Mesodermal cell (in vitro differentiated cells): ENCODE results near the gene PLEKHM3.

Experiments used
- H3K27ac ChIP-seq: 2 replicates; pipeline ENCODE4 v1.7.0; 2013; ENCODE audit warnings: mild to moderate bottlenecking, low read depth, low read length, moderate library complexity; ENCODE audit not compliant: severe bottlenecking
- H3K36me3 ChIP-seq: 2 replicates; pipeline ENCODE4 v1.7.1; 2013; ENCODE audit warnings: mild to moderate bottlenecking, low read length, moderate library complexity; ENCODE audit not compliant: control insufficient read depth, insufficient read depth
- H3K4me1 ChIP-seq: one replicate; pipeline ENCODE4 v1.7.1; 2013; ENCODE audit warnings: mild to moderate bottlenecking, low read length; ENCODE audit not compliant: insufficient read depth, control insufficient read depth, poor library complexity, severe bottlenecking
- H3K4me3 ChIP-seq: 2 replicates; pipeline ENCODE4 v1.7.0; 2013; ENCODE audit warnings: low read length, control low read depth, mild to moderate bottlenecking; ENCODE audit not compliant: insufficient read depth, poor library complexity, severe bottlenecking; ENCODE audit errors: extremely low read depth
- H3K9me3 ChIP-seq: 2 replicates; pipeline ENCODE4 v1.7.1; 2013; ENCODE audit warnings: mild to moderate bottlenecking, low read length, moderate library complexity; ENCODE audit not compliant: control insufficient read depth
- WGBS, 2 experiments: methylation state at CpG; one replicate each; pipeline ENCODE4 v1.1.5; 2013; ENCODE audit warnings: missing lambda C conversion rate in 2 of 2; ENCODE audit not compliant: insufficient coverage in 2 of 2; 5-methylcytosine and 5-hydroxymethylcytosine counted together

PLEKHM3 gene

GRCh38 chr2:207988975-207989374 lies 36.4 kb downstream of the PLEKHM3 start:
- WGBS, 2 experiments = 84 to 90% methylated on average over 2 of the region's 3 CpGs
- Histone ChIP-seq H3K36me3 (no peaks in the 10 kb centered on the region), H3K9me3 (no peaks in the 10 kb centered on the region), H3K4me1 (no peaks in the 10 kb centered on the region), H3K27ac (no peak overlapping the region), H3K4me3 (no peak overlapping the region)

DNA sequence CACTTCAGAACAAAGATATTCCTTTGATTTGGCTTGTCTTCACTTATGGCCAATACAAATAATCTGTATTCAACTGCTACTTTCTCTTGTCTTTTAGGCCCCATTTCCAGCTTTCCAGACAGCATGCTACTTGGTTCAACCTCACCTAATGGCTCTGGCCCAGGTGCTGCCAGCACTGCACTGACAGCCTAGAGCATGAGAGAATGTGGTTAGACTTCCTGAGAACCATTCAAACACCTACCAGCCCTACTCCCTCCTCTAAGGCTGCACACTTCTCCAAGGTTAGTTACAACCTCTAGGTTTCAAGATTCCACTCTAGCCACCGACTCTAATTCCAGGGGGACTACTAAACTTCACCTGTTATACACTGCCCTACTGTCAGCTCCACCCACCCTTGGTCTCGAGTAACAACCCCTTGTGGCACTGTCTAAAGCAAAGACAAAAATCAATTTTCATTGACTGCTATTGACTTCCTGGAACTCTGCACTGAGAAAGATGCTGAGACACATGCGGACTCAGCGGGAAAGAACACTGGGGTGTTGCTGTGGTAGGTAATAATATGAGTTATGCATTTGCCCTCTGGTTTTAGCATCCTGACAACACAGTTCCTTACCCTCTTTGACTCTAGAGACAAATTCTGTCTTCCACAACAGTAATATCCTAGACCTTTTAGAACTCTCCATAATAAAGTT lies 38.2 kb downstream of the PLEKHM3 start:
- Histone ChIP-seq H3K36me3 (no peaks in the 10 kb centered on the region), H3K4me1 (no peaks in the 10 kb centered on the region), H3K9me3 (no peaks in the 10 kb centered on the region), H3K4me3 (no peak overlapping the region), H3K27ac (no peak overlapping the region)
- WGBS, 2 experiments = 95 to 100% methylated on average over 2 to 4 of the region's 4 CpGs

- WGBS, 2 experiments = 82 to 100% methylated on average over 1 of the region's 3 CpGs
- H3K9me3 ChIP-seq = no peaks in the 10 kb centered on the region
Observed at GRCh38 chr2:207984765-207985480, 40.4 kb downstream of the PLEKHM3 start.

DNA sequence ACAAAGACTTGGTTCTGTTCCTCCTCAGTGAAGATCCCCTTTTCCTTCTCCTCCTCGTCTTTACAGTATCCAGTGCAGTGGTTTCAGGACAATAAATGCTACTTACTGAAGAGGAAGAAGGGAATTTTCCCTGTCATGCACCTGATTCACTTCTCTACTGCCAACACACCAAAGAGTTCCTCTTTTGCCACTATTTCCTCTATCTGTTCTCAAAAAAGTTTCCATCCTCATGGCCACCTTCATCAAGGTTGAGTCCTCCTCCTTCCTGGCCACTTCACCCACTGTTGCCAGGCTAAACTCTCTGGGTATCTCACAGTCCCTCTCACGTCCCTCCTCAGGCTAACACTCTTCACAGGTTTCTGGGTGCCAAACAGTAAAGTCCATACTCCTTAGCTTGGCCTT lies 41.7 kb downstream of the PLEKHM3 start:
- no peaks in the 10 kb centered on the region for H3K36me3 ChIP-seq
- no peak overlapping the region for H3K27ac ChIP-seq
- no peak overlapping the region for H3K4me3 ChIP-seq
- no peaks in the 10 kb centered on the region for H3K9me3 ChIP-seq
- no peaks in the 10 kb centered on the region for H3K4me1 ChIP-seq
- 90 to 100% methylated on average over 1 of the region's 2 CpGs for WGBS, 2 experiments

More at GRCh38 chr2:207984765-207985480, 40.4 kb downstream of the PLEKHM3 start:
- Histone ChIP-seq H3K27ac (no peak overlapping the region), H3K4me3 (no peak overlapping the region), H3K4me1 (no peaks in the 10 kb centered on the region), H3K36me3 (no peaks in the 10 kb centered on the region)

DNA sequence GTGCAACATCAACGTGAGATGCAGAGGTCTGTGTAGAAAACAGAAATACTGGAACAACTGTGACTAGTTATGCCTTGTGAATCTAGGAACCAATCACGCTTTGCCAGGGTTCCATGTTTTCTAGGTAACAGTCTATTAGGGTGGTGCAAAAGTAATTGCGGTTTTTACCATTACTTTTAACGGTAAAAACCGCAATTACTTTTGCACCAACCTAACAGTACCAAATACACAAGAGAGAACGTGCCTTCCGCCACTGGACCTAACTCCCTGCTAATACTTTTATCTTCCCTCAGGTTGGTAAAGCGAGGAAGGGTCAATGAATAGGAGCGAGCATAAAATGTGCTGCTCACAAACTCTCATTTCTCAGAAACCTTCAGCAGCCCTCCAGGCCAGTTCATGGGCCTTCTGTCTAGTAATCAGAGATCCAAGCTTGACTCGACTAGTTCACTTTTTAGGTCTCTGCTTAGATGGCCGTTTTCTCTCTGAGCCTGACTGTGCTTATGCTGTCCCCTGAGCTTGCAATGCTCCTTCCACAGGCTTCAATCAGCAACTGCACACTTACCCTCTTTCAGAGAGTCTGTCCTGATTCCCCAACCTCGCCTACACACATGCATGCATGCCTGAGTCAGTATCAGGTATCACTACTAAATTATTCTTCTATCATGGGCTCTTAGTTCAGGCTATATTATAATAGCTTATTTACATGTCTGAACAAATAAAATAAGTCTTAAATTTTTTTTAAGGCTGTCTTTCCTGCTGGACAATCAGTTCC lies 47.0 kb downstream of the PLEKHM3 start:
- Histone ChIP-seq H3K4me3 (no peak overlapping the region), H3K4me1 (no peaks in the 10 kb centered on the region), H3K36me3 (peaks cover 3% of the 10 kb centered on the region), H3K27ac (no peak overlapping the region), H3K9me3 (no peaks in the 10 kb centered on the region)
- WGBS, 2 experiments = 89% methylated on average over 7 to 11 of the region's 12 CpGs

GRCh38 chr2:207975921-207976320 lies 49.4 kb downstream of the PLEKHM3 start:
- Histone ChIP-seq H3K4me1 (no peaks in the 10 kb centered on the region), H3K27ac (no peak overlapping the region), H3K36me3 (peaks cover 3% of the 10 kb centered on the region), H3K9me3 (no peaks in the 10 kb centered on the region), H3K4me3 (no peak overlapping the region)
- 80 to 100% methylated on average over 1 of the region's 2 CpGs for WGBS, 2 experiments

DNA sequence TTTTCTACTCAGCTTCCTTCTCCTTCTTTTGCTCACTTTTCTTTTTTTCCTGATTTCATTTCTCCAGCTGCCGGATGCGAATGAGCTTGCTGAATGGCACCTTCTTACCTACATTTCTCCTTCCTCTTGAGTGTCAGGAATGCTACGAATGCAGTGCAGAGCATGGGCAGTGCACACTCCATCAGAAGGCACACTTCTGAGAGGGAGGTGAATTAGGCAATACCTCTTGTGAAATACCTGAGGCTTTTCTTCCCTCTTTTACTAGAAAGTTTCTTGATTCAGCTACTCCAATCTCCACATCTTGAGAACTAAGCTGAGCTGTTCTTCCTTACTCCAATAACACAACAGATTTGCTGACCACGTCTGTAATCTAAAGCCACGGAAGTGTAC lies 51.1 kb downstream of the PLEKHM3 start:
- Histone ChIP-seq H3K36me3 (peaks cover 3% of the 10 kb centered on the region), H3K27ac (no peak overlapping the region), H3K4me1 (peaks cover 12% of the 10 kb centered on the region), H3K9me3 (no peaks in the 10 kb centered on the region), H3K4me3 (no peak overlapping the region)
- 93 to 100% methylated on average over 2 of the region's 5 CpGs for WGBS, 2 experiments

- no peak overlapping the region for H3K4me3 ChIP-seq
- H3K4me1 ChIP-seq = peaks cover 12% of the 10 kb centered on the region
- H3K9me3 ChIP-seq = no peaks in the 10 kb centered on the region
- H3K27ac ChIP-seq = no peak overlapping the region
- H3K36me3 ChIP-seq = no peaks in the 10 kb centered on the region
Observed at GRCh38 chr2:207970826-207971180, 54.5 kb downstream of the PLEKHM3 start.

DNA sequence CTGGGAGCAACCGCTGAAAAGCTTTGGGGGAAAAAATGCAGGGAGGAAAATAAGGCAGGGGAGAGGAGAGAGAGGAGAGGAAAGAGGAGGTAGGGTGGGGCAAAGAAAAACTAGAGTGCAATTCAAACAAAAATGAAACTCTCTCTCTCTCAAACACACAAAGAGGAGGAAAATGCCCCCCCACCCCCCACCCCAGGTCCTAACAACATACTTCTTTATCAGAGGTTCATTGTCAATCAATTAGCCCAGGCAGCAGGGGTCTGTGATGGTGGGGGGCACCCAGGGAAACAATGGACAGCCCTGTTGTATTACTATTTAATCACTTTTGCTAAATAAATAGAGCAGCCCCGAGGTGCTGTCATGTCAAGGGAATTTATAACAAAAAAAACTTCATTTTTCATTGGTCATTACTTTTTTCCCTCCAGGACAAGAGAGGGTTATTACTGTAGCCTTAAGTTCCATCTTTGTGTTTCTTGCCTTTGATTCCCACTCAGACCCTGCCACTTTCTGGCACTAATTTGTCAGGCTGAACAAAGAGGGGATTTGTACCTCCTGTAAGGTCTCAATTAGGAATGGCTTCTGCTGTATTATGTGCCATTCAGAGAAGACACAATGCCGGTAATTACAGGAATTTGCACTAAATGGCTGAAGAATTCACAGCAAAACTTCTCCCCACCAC lies 55.0 kb downstream of the PLEKHM3 start:
- Histone ChIP-seq H3K4me3 (no peak overlapping the region), H3K4me1 (peaks cover 12% of the 10 kb centered on the region)

DNA sequence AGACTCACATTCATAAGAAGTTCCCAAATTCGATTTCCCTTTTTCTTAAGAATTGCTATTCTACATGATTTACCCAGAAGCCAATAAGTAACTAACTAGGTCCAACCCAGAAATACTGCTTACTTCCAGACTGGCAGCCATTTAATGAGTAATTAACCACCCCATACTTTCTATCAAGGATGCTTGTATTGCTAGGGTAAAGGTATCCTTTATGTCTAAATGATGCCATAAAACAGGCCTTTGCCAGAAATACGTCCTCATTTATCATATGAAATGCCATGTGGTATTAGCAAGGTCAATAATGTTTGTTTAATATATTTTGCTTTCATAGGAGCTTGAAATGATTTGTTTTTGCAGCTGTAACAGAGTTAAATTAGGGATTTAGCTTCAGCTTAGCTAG lies 56.1 kb downstream of the PLEKHM3 start:
- 75% methylated on average over 1 of the region's 2 CpGs; no CpG with 5 or more reads in 1 of the 2 experiments for WGBS, 2 experiments
- H3K4me1 ChIP-seq = peaks cover 12% of the 10 kb centered on the region

More for the DNA sequence above, 55.0 kb downstream of the PLEKHM3 start:
- no peak overlapping the region for H3K27ac ChIP-seq
- H3K9me3 ChIP-seq = no peaks in the 10 kb centered on the region
- WGBS, 2 experiments = 0% methylated on average over 1 of the region's 3 CpGs
- no peaks in the 10 kb centered on the region for H3K36me3 ChIP-seq

More for the DNA sequence above, 56.1 kb downstream of the PLEKHM3 start:
- Histone ChIP-seq H3K27ac (no peak overlapping the region), H3K9me3 (no peaks in the 10 kb centered on the region), H3K4me3 (no peak overlapping the region), H3K36me3 (no peaks in the 10 kb centered on the region)
